ENCODE results near the gene UCN. TPM values are rescaled to one million over a fixed set of nuclear protein-coding genes. Genes with fewer than 3 reads are reported as not detected.

Gene UCN
- total and polyA plus RNA-seq, 2 donors (not counting 3 experiments of a cell fraction or from before 2014, with no cell fraction given): 0.75 to 1.2 TPM

GRCh38 chr2:27312152-27312551 is 3.9 kb upstream of the UCN start:
- no peak for TF ChIP-seq MAX (IDR thresholded peaks at IDR 0.05; ENCODE audit: insufficient read depth, insufficient read length)
- H3K4me3 ChIP-seq (replicated peaks in 1 of 3; ENCODE audit: insufficient read depth in 1 of 3, low read depth in 1 of 3, low read length in 3 of 3): no peak overlapping the region

GRCh38 chr2:27309651-27310050 is 1.4 kb upstream of the UCN start:
- no peak overlapping the region for H3K27ac ChIP-seq (ENCODE audit: insufficient read depth, low read depth, low read length)
- ChIA-PET POLR2A (no interaction called here), CTCF (interaction anchor here (1.6 kb wide), 1 partner anchor 30 kb away, joined by 7 read pairs; no protein-coding TSS in a partner anchor)
- FAIRE-seq: no peak
- H3K9ac ChIP-seq (replicated peaks; ENCODE audit: extremely low read depth, insufficient read depth, low read length): no peak overlapping the region
- no peaks in the 10 kb centered on the region for H4K20me1 ChIP-seq (replicated peaks; ENCODE audit: control insufficient read depth, extremely low read depth, insufficient read depth, low read length)
- TF ChIP-seq FOS (IDR thresholded peaks at IDR 0.05; ENCODE audit: borderline replicate concordance, insufficient read depth, low read length): no peak
- TF ChIP-seq EZH2 (IDR thresholded peaks at IDR 0.05; ENCODE audit: borderline replicate concordance, low read depth, low read length, severe bottlenecking): no peak
- TF ChIP-seq JUN (IDR thresholded peaks at IDR 0.05; ENCODE audit: borderline replicate concordance, insufficient read depth, insufficient read length, low read depth): no peak
- TF ChIP-seq, protein P1, sequence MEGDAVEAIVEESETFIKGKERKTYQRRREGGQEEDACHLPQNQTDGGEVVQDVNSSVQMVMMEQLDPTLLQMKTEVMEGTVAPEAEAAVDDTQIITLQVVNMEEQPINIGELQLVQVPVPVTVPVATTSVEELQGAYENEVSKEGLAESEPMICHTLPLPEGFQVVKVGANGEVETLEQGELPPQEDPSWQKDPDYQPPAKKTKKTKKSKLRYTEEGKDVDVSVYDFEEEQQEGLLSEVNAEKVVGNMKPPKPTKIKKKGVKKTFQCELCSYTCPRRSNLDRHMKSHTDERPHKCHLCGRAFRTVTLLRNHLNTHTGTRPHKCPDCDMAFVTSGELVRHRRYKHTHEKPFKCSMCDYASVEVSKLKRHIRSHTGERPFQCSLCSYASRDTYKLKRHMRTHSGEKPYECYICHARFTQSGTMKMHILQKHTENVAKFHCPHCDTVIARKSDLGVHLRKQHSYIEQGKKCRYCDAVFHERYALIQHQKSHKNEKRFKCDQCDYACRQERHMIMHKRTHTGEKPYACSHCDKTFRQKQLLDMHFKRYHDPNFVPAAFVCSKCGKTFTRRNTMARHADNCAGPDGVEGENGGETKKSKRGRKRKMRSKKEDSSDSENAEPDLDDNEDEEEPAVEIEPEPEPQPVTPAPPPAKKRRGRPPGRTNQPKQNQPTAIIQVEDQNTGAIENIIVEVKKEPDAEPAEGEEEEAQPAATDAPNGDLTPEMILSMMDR (IDR thresholded peaks at IDR 0.05; ENCODE audit: extremely low read depth in 1 of 2, insufficient read depth in 1 of 2, low read depth in 1 of 2, low read length in 2 of 2): no peak
- no peak for TF ChIP-seq MYC (IDR thresholded peaks at IDR 0.05; ENCODE audit: low read depth, low read length)
- no peak for TF ChIP-seq POLR2A (IDR thresholded peaks at IDR 0.05; ENCODE audit: low read depth, low read length)
- H2AFZ ChIP-seq (ENCODE audit: low read depth, low read length): no peak overlapping the region
- dilution Hi-C loops (cut with MboI; ENCODE audit: extremely low pct_ligation_motif_present, low sequenced_read_pairs): no loop called here
- intact Hi-C loops (cut with micrococcal nuclease): no loop called here
- no peak for DNase-seq (ENCODE audit: low read depth, low spot score)
- no TSS peak for BruUV-seq (replicated peaks)
- H3K27me3 ChIP-seq (ENCODE audit: control insufficient read depth in 2 of 2, insufficient read depth in 2 of 2, low read length in 2 of 2): peaks cover 25 to 40% of the 10 kb centered on the region in 2 experiments
- H3K79me2 ChIP-seq (ENCODE audit: control insufficient read depth, insufficient read depth, low read length): no peaks in the 10 kb centered on the region
- no peak overlapping the region for H3K4me3 ChIP-seq (replicated peaks in 1 of 3; ENCODE audit: insufficient read depth in 1 of 3, low read depth in 1 of 3, low read length in 3 of 3)
- H3K9me3 ChIP-seq (replicated peaks; ENCODE audit: control insufficient read depth, insufficient read depth, low read length): no peaks in the 10 kb centered on the region
- no peaks in the 10 kb centered on the region for H3K36me3 ChIP-seq (ENCODE audit: control insufficient read depth in 2 of 2, extremely low read depth in 1 of 2, insufficient read depth in 2 of 2, low read length in 2 of 2)
- H3K4me2 ChIP-seq (ENCODE audit: insufficient read depth, low read length): no peak overlapping the region
- peaks cover 7% of the 10 kb centered on the region for H3K4me1 ChIP-seq (ENCODE audit: control insufficient read depth, extremely low read depth, insufficient read depth, low read length)
- H3K9me1 ChIP-seq (replicated peaks; ENCODE audit: control insufficient read depth, extremely low read depth, insufficient read depth, low read length): no peaks in the 10 kb centered on the region

More at GRCh38 chr2:27312152-27312551, 3.9 kb upstream of the UCN start:
- FAIRE-seq (no peak), DNase-seq (ENCODE audit: low read depth, low spot score) (no peak)
- Histone ChIP-seq H3K27ac (ENCODE audit: insufficient read depth, low read depth, low read length) (no peak overlapping the region), H3K27me3 (ENCODE audit: control insufficient read depth in 2 of 2, insufficient read depth in 2 of 2, low read length in 2 of 2) (peaks cover 10 to 17% of the 10 kb centered on the region in 2 experiments), H3K9me3 (replicated peaks; ENCODE audit: control insufficient read depth, insufficient read depth, low read length) (no peaks in the 10 kb centered on the region), H4K20me1 (replicated peaks; ENCODE audit: control insufficient read depth, extremely low read depth, insufficient read depth, low read length) (no peaks in the 10 kb centered on the region), H2AFZ (ENCODE audit: low read depth, low read length) (no peak overlapping the region), H3K4me1 (ENCODE audit: control insufficient read depth, extremely low read depth, insufficient read depth, low read length) (peaks cover 6% of the 10 kb centered on the region), H3K36me3 (ENCODE audit: control insufficient read depth in 2 of 2, extremely low read depth in 1 of 2, insufficient read depth in 2 of 2, low read length in 2 of 2) (peaks cover 0 to 3% of the 10 kb centered on the region in 2 experiments), H3K9me1 (replicated peaks; ENCODE audit: control insufficient read depth, extremely low read depth, insufficient read depth, low read length) (no peaks in the 10 kb centered on the region), H3K4me2 (ENCODE audit: insufficient read depth, low read length) (no peak overlapping the region), H3K79me2 (ENCODE audit: control insufficient read depth, insufficient read depth, low read length) (no peaks in the 10 kb centered on the region), H3K9ac (replicated peaks; ENCODE audit: extremely low read depth, insufficient read depth, low read length) (no peak overlapping the region)
- intact Hi-C loops (cut with micrococcal nuclease) (no loop called here), dilution Hi-C loops (cut with MboI; ENCODE audit: extremely low pct_ligation_motif_present, low sequenced_read_pairs) (no loop called here)
- ChIA-PET CTCF (interaction anchor here (1.0 to 1.6 kb wide), 2 partner anchors 9 to 13 kb away, joined by 3 to 4 read pairs; no protein-coding TSS in a partner anchor), POLR2A (no interaction called here)
- BruUV-seq (replicated peaks): no TSS peak

Data from endothelial cell of umbilical vein (primary cell).